Posterior cingulate gyrus (tissue), 11 donors: ENCODE data around the gene FNTB.

Source experiments
- DNase-seq, 10 donors: peaks; one replicate each; pipeline versions ENCODE4 v3.0.0 to v3.0.0-alpha.2; 2020 to 2021; ENCODE audit warnings: mixed read lengths in 3 of 10
- intact Hi-C: fragments of 100-400 bp; cut with DNase I; formaldehyde crosslinking; loops from one replicate; pipeline ENCODE4 v1.15.1; 2023

The FNTB gene

GRCh38 chr14:64986648-64987437 is at the start of gene FNTB:
Gene FNTB (plus strand): TSS chr14:64986895. CDS start chr14:64986954, 59 bp downstream.
- DNase-seq, result peak; percentile 91 to 99 (median 95)
- intact Hi-C loops, result loop anchor here (1.0 to 2.0 kb wide), 3 partner anchors 33 to 116 kb away; partner anchors contain the start of genes CHURC1 and MAX

- intact Hi-C loops, result no loop called here
- no peak for DNase-seq
Observed at GRCh38 chr14:64937171-64937820, 49.4 kb upstream of the FNTB start.

GRCh38 chr14:64937821-64938193 is 48.9 kb upstream of the FNTB start:
- intact Hi-C loops, result no loop called here
- DNase-seq, result no peak

GRCh38 chr14:64938972-64939816 is 47.5 kb upstream of the FNTB start:
- intact Hi-C loops, result no loop called here

GRCh38 chr14:64939817-64940190 is 46.9 kb upstream of the FNTB start:
- intact Hi-C loops, result no loop called here

More at GRCh38 chr14:64938972-64939816, 47.5 kb upstream of the FNTB start:
- DNase-seq, result no peak

GRCh38 chr14:64940336-64940910 is 46.3 kb upstream of the FNTB start:
- no peak for DNase-seq
- intact Hi-C loops, result no loop called here

More at GRCh38 chr14:64939817-64940190, 46.9 kb upstream of the FNTB start:
- DNase-seq, result no peak

GRCh38 chr14:64942531-64943111 is 44.1 kb upstream of the FNTB start, which contains the start of gene GPX2:
Gene GPX2 (minus strand): TSS chr14:64942745. CDS start chr14:64942726, 19 bp downstream.
- no peak for DNase-seq
- intact Hi-C loops, result no loop called here

GRCh38 chr14:64943556-64943955 is 43.1 kb upstream of the FNTB start:
- no peak for DNase-seq
- intact Hi-C loops, result no loop called here

- no peak for DNase-seq
- intact Hi-C loops, result no loop called here
Observed at GRCh38 chr14:64944041-64944440, 42.7 kb upstream of the FNTB start.

GRCh38 chr14:64944861-64945260 is 41.8 kb upstream of the FNTB start:
- intact Hi-C loops, result no loop called here
- no peak for DNase-seq

- intact Hi-C loops, result no loop called here
- no peak for DNase-seq
Observed at GRCh38 chr14:64945431-64946178, 41.1 kb upstream of the FNTB start.

GRCh38 chr14:64946310-64947045 is 40.2 kb upstream of the FNTB start:
- DNase-seq, result no peak

GRCh38 chr14:64947710-64948611 is 38.7 kb upstream of the FNTB start:
- intact Hi-C loops, result no loop called here
- peak in 1 of 10 donors; percentile 87 for DNase-seq

More at GRCh38 chr14:64946310-64947045, 40.2 kb upstream of the FNTB start:
- intact Hi-C loops, result no loop called here

GRCh38 chr14:64948612-64949210 is 38.0 kb upstream of the FNTB start:
- DNase-seq, result no peak
- intact Hi-C loops, result no loop called here

- intact Hi-C loops, result no loop called here
- DNase-seq, result peak in 5 of 10 donors; percentile 43 to 91 (median 87)
Observed at GRCh38 chr14:64950889-64951288, 35.8 kb upstream of the FNTB start.

GRCh38 chr14:64951291-64951690 is 35.4 kb upstream of the FNTB start:
- peak in 1 of 10 donors; percentile 45 for DNase-seq
- intact Hi-C loops, result no loop called here

- intact Hi-C loops, result loop anchor here (2.0 kb wide), 1 partner anchor 19 kb away; no protein-coding TSS in a partner anchor
- DNase-seq, result peak in 1 of 10 donors; percentile 71
Observed at GRCh38 chr14:64951724-64952123, 35.0 kb upstream of the FNTB start.
